NCI-H82 (cell line): ENCODE measurements around the gene SCAP.

ENCODE experiments used
- DNase-seq: peaks from one replicate; lab custom pipeline; 2025; lab: John Stamatoyannopoulos, UW

The SCAP gene

DNA sequence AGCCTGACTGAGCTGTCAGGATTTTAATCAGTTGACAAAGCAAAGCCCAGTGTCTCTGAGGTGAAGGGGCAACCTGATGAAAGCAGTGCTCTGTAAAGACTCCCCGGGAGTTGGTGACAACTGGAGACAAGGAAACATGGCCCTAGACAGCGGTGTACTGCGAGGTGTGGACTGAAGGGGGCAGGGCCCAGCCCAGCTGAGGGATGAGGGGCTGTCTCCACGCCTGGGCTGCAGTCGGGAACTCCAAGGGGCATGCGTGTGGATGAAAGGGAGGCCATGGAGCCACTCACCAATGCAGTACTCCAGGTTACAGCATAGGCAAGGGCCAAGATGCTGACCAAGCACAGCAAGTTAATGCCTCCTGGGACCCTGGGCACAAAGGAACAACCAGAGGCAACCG is 45.1 kb downstream of the SCAP start:
- peak; percentile 36 for DNase-seq

DNA sequence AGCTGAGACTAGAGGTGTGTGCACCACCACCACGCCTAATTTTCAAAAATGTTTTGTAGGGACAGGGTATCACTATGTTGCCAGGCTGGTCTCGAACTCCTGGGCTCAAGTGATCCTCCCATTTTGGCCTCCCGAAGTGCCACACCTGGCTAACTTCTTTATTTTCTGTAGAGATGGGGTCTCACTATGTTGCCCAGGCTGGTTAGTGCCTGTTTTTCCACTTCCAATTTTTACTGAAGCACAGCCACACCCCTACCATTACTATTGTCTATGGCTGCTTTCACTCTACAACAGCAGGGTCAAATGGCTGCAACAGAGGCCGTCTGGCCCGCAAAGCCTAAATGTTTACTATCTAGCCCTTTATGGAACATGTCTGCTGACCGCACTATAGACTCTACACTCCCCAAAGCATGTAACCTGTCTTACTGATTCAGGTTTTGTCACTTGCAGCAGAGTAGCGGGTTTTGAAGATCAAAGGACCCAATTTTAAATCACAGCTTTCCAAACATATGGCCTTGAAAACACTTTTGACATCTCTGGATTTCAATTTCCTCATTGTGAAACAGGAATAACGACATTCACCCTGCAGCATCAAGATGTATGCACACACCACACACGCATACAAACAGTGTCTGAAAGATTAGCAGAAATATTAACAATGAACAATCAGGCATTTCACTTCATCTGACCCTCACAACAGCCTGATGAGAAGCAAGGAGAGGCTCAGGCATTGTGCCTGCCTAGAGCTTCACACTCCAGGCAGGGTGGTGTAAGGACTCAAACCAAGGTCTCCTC is 46.1 kb downstream of the SCAP start:
- DNase-seq: no peak

DNA sequence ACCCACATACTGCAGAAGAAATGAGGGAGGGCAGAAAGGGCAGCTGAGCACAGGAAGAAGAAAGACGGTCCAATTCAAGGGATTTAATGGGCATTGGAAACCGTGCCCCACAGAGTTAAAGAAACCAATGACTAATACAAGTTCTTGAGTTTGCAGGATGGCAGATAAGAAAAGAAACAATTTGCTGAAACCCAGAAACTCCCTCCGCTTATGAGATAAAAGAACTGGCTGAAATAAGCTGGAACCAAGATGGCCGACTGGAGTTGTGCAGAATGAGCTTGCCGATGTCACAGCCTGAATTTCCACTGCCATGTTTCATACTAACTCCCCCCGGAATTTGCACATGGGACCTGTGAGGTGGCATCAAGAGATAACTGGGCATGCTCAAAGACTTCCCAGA is 47.1 kb downstream of the SCAP start:
- DNase-seq: no peak

DNA sequence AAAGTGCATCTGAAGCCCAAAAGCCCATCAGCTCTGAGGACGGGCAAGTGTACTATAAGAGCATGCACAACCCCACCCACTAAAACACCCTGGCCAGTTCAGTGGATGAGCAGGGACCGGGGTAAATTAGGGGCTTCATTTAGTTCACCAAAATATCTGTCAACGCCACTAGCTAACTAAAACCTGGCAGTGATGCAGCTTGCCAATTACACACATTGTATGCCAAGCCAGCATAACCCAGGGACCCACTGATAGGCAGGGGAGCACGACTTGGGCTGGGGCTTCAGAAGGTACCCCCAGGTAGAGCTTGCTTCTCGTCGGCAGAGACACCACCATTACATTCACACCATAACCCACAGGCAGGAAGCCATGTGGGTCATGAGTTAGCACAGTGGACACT is 47.9 kb downstream of the SCAP start:
- no peak for DNase-seq

DNA sequence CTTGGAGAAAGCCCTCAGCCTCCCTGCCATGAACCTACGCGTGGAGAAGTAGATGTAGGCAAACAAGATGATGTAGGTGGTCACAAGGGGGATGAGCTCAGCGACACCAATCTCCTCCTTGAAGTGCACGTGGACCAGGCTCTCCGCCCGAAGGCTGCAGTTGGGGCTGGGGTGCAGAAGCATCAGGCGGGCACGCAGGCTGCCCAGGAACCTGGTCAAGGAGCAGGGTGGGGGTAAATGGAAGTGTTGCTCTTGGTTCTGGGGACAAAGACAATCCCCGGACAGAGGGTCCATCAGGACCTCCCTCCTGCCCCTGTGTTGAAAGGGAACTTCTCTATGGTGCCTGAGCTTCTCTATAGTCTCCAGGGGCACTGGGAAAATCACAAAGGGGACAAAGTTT is 49.8 kb downstream of the SCAP start:
- DNase-seq: no peak

DNA sequence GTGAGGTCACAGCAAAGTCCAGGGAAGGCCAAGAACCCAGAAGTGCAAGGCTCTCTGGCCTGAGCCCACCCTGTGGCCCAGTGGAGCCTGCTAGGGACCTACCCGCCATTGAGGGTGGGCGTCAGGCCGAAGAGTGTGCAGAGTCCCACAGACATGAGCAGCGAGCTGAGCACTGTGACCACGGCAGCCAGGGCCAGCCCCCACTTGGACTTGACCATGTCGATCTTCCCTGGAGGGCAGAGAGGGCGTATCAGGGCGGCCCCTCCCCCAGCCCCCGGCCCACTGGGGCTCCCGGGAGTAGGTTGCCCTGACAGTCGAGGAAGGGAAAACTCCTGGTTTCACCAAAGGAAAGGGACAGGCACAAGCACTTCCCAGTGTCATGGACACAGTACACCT is 50.4 kb downstream of the SCAP start:
- DNase-seq: no peak

DNA sequence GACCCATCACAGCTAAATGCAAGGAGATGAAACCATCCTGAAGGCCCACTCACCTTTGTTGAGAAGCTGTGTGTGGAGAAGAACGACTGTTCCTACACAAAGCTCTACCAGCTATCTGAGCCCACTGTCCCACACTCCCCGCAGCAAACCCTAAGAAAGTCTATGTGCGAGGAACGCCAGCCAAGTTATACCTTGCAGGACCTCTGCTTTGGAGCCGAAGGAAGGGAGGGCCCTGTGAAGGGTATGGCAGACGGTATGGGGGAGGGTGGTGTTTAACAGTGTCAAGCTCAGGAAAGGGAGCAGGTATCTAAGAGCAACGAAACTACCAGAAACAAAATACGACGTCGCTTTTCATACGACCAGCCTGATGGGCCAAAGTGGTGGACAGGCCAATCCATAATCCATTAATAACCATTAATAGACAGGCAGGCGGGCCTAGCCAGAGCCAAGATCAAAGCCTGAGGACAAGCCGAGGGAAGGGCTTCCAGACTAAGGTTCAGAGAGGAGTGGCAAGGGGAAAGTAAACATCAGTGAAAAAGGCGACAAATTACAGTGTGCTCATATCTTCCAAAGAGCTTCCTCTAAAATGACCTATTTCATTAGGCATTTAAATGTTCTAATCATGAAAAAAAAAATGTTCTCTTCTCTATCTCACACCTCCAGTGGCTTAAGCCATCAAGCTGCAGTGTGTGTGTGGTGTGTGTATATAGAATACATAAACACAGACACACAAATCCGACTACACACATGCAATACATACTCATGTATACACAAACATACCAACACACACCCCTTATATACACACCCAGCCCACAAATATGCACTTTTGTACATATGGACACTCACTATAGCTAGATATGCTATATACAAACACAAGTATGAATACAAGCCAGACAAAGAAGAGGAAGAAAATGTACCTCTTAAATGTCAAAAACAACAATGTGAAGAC is 51.0 kb downstream of the SCAP start:
- no peak for DNase-seq

DNA sequence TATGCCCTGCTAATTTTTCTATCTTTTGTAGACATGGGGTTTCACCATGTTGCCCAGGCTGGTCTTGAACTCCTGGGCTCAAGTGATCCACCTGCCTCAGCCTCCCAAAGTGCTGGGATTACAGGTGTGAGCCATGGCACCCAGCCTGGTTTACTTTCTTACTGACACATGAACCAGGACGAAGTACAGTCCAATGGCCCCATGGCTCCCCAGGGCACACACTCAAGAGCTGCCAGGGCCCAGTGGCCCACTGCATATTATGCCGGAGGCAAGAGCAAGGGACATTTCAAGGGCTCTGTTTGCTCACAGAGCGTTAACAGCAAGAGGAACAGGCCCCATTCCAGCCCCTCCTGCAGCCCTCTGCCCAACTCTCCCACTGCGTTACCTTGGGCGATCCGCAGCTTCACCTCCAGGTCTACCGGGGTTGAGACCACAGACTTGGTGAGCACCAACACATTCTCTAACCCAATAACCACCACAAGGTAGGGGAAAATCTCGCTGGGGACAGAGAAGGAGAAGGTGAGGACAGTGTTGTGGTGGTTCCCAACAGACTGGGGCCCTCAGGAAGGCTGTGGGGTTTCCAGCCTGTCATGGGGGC is 52.1 kb downstream of the SCAP start:
- no peak for DNase-seq

DNA sequence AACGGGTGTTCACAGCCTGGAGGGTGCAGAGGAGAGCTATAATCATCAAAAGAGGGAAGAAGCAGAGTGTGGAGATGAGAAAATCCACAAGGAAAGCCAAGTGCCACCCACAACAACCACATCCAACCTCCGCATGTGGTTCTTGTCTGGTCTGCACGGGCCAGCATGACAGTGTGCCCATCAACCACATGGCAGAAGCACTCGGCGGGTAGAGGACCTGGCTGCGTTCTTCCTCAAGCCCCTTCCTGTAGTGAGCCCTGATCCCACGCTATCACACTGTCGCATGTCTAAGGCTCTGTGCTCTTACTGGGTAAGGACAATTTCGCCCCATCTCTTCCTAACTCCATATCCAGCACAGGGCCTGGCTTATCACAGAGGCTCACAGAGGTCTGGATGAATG is 53.0 kb downstream of the SCAP start:
- no peak for DNase-seq

DNA sequence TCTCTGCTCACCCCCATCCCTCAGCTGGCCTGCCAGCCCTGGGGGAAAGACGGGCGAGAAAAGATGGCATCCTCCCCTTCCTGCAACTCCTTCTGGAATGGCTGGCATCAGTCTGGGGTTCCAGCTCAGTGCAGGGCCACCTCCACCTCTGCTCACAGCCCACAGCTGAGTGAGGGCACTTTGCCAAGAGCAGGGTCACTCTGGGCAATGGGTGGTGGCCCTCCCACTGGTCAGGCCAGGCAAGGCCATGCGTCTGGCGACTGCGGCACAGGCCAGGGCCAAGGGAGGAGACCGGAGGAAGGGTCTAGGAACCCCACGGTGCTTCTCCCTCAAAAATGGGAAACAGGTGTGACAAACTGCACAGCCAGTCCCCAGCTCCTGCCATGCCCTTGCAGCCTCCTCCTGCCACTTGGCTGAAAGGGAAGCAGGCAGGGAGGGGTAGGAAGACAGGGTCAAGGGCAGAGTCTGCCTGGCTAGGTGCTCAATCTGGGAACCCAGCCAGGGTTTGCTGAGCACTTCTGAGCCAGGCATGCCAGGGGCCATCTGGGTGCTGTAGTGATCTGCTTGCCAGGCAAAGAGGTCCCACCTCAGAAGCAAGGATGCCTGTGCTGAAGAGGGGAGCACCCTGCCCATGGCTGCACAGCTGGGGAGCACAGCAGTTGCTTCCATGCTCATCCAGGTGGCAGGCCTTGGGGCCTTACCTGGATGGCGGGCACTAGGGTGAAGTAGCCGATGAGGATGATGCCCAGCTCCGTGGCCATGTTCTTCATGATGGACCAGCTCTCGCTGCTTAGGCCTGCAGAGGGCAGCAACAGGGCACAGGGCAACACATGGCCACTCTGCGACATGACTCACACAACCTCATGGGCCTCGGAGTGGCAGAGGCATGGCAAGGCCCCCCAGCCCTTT is 53.7 kb downstream of the SCAP start:
- DNase-seq: no peak

DNA sequence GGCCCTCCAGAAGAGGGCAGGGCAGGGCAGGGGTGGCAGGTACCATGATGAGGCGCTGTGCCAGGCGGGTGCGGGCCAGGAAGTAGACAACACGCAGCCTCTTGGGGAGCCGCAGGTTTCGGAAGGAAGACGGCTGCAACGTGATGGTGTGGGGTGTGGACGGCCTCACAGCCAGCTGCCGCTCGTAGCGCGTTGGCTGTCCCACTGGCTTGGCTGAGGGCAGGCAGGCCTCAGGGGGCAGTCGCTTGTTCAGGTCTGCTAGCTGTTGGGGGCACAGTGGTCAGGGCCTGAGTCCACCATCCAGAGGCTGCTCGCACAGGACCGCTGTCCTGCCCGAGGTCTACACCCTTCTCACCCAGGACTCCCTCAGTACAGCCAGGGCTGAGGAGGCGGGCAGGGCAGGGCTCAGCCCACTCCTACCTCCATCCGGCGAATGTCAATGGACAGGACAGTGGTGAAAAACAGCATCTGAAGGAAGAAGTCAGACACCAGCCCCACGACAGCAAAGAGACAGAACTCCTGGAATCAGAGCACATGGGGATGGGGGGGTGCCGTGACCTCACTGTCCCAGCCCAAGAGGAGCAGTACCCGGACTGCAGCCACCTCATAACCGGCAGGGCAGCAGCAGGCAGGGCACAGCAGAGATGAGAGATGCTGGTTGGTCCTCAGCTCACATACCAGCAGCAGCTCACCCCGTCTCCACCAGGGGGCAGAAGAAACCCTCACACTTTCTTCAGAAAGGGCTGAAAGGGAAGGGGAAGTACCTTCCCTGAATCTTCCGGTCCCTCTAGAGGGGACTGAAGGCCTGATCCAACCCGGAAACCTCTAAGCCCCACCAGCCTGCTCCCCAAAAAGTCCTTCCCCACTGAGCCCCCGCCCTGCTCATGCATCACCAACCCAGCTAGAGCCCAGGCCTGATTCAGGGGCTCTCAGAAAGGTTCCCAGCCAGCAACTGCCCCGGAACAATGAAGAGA is 54.9 kb downstream of the SCAP start:
- peak; percentile 89 for DNase-seq

DNA sequence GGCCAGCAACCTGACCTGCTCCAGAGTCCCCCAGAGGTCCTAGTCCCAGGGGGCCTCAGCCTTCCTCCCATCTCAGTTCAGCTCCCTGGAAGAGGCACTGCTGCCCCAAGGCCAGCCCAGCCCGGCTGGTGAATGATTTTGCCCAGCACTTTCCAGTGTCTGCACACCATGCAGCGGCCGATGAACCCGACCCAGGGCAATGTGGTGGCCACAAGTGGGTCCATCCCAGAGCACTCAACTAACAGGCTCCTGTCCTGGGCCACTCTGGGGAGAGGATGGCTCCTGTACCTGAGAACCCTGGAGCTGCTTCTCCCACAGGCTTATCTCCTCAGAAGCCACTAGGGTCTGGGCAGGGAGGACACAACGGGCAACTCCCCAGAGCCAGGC is 55.7 kb downstream of the SCAP start:
- no peak for DNase-seq

DNA sequence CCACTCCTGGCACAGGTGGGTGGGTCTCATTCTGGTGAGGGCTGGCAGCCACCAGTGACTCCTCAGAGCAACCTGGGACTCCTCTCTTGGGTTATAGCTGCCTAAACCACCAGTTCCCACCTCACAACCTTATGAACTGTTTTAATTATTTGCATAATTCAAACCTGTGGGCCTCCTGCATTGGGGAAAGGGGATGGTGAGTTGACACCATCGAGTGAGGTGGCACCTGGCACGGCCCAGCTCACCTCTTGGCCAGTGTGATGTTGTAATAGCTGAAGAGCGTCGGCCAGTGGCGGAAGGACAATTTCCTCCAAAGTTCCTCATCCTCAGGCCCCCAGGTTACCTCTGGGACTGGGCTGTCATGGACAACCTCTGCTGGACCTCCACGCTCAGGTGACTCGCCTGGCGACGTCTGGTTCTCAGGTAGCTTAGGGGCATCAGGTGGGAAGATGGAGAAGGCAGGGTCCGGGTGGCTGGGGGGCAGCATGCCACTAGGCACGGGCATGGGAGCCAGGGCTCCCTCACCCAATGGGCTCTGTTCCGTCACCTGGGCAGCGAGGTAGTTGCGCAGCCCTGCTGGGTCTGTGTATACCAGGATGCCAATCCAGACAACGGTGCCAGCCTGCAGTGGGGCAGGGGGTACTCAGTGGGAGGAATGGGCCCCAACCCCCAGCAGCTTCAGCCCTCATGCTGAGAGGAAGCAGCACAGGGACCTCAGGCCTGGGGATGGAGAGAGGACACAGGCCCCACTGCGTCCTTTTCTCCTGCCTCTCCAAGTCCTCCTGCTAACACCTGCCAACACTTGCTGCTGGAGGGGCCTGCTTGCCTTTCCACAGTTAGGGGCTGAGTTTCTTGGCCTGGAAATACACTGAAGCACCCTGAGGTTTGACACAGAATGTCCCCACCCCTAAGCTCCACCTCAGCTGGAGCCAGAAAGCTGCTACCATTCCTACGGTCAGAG is 56.4 kb downstream of the SCAP start:
- DNase-seq: no peak

DNA sequence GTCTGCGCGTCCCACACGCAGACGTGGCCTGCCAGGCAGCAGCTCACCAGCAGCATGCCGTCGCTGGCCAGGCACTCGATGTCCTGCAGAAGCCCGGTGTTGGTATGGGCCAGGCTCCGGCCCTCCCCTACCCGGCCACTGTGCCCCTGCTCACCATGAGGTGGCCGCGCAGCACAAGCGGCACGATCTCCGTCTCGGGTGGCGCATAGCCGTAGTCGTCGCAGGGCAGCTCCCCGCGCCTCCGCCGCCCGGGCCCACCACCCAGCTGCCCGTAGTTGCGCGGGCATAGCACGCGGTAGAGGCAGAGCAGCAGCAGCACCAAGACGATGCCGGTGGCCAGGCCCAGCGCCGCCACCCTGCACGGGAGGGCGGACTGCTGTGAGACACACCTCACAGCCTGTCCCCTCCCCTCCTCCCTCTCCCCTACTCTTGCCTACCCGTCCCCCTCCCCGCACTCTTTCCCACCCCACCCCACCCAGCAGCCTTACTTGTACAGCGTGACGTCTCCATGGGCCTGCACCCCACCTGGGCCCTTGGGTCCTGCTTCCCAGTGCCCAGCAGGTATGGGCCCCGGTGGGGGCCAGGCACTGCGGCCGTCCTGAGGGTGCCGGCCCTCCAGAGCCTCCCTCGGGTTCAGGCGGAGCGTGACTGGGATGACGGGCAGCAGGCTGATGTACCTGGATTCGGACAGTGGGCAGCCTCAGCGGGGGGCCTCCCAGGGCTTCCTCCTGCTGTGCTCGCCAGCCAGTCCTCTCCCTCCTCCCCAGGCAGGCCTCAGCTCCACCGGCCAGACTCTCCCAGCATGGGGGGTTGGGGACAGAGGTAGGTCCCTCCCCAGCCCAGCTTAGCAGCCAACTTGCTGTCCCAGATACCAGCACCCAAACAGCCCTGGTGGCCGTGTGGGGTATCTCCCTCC is 57.3 kb downstream of the SCAP start:
- DNase-seq: peak; percentile 26

DNA sequence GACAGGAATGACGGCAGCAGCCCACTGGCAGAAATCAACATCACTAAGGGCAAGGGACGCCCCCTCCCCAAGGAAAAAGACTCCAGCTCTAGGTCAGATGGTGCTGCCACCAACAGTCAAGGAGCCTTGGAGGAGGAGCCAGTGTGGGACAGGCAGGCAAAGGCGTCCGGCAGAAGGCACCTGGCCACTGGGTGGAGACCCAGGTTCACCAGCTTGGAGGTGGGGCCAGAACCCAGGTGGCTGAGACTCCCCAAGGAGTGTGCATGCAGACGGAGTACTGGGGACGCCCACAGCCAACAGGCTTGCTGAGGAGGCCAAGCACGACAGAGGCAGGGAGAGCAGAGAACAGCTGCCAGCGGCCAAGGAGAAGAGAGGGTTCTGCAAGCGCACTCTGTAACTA is 59.7 kb downstream of the SCAP start:
- no peak for DNase-seq

DNA sequence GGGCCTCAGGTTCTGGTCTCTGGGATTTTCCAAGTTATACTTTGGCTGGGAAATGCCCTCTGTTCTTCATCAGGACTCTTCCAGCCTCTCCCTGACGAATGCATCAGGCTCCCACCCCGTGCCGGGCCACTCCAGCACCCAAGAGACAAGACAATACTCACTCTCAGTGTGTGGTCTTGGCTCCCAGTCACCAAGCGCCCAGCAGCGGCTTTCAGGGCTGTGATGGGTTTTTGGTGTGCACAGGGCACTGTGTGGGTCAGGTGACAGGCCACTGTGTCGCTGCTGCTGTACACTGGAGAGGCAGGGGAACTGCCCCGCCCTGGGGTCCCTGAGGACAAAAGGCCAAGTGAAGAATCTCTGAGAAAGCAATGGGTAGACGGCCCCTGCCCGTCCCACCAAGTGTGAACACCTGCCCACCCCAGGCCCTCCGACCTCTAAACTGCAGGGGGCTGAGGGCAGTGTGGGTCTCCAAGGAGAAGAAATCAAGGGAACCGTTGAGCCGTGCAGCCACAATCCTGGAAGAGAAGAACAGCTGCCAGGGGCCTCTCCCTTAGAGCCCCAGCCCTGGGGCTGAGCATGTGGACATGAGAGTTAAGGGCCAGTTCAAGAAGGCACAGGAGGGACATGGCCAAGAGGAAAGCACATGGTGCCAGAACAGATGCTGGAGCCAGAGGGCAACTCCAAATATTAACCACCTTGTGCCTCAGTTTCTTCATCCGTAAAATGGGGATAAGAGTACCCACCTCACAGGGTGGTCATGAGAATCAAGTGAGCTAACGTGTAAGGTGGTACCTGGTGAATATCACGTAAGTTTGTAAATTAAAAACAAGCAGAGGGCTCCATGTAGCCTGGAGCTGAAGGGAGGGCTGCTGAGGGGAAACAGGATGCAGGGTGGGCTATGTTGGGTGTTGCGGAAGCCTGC is 60.8 kb downstream of the SCAP start:
- no peak for DNase-seq

DNA sequence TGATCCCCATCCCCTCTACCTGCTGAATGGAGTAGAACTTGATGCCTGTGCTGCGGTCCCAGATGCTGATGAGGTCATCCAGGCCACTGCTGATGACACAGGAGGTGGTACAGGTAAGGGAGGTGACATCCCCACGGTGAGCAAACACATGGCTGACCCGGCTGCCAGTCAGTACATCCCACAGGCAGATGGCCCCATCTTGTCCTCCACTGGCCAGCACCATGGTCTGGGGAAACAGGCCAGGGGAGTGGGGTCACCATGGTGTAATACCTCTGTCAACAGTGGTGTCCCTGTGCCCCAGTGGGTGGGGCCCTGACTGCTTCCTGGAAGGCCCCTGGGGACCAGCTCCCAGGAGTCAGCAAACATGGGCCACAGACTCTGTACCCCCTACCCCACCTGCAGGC is 61.6 kb downstream of the SCAP start:
- no peak for DNase-seq
